Cardiac fibroblast (primary cell): ENCODE measurements around the gene OR12D3.

Experiments
- DNase-seq, 2 donors: peaks; one replicate each; pipeline versions ENCODE4 v3.0.0 to v3.0.0-alpha.2; 2010; ENCODE audit warnings: low read depth in 2 of 2
- H3K4me3 ChIP-seq, 2 donors: replicated peaks in 1 of 2; 1 replicate in 1 of 2; 2 replicates in 1 of 2; pipeline ENCODE4 v1.5.1; 2011; ENCODE audit warnings: low read depth in 2 of 2, low read length in 2 of 2, mild to moderate bottlenecking in 2 of 2, moderate library complexity in 1 of 2
- CTCF ChIP-seq: IDR thresholded peaks from one replicate; pipeline ENCODE4 v1.5.1; 2011; ENCODE audit warnings: low read depth, mild to moderate bottlenecking, low read length, inconsistent platforms

OR12D3 gene, protein sequence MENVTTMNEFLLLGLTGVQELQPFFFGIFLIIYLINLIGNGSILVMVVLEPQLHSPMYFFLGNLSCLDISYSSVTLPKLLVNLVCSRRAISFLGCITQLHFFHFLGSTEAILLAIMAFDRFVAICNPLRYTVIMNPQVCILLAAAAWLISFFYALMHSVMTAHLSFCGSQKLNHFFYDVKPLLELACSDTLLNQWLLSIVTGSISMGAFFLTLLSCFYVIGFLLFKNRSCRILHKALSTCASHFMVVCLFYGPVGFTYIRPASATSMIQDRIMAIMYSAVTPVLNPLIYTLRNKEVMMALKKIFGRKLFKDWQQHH

GRCh38 chr6:29375191-29375590 lies at the start of gene OR12D3:
TSS of gene OR12D3 (minus strand) at chr6:29375291. CDS start at chr6:29375287, 4 bp downstream.
- H3K4me3 ChIP-seq, result no peak within 1 kb of the TSS
- DNase-seq, result no peak
- no peak for TF ChIP-seq CTCF

- no peak overlapping the region for H3K4me3 ChIP-seq
- no peak for TF ChIP-seq CTCF
- DNase-seq, result no peak
Observed at GRCh38 chr6:29424575-29424974, 49.5 kb upstream of the OR12D3 start.

DNA sequence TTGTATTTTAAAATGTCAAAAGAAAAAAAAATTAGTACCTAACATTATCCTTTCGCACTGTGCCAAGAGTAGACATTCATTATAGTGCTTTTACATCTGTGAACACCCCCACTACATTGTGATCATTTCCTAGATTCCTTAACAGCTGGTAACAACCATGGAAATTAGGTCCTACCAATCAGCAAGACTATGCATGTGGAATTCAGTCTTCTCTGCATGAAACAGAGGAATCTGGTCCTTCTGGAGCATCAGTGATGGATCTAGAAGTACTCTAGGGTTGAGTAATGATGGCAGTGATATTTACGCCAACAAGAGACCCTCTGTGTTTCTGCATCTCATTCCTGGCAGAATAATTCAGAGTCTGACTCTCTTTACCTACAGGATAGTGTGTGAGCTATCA lies 49.1 kb upstream of the OR12D3 start:
- H3K4me3 ChIP-seq, result no peak overlapping the region
- TF ChIP-seq CTCF, result no peak
- DNase-seq, result no peak

- DNase-seq, result peak in 1 of 2 donors; percentile 3
- no peak for TF ChIP-seq CTCF
- no peak overlapping the region for H3K4me3 ChIP-seq
Observed at GRCh38 chr6:29419516-29419915, 44.4 kb upstream of the OR12D3 start.

- no peak for TF ChIP-seq CTCF
- DNase-seq, result peak in 1 of 2 donors; percentile 2
- no peak within 1 kb of the TSS for H3K4me3 ChIP-seq
Observed at GRCh38 chr6:29414588-29414987, 39.5 kb upstream of the OR12D3 start, which contains the start of gene OR12D1. TSS of gene OR12D1 (plus strand) at chr6:29414928.

- no peak for TF ChIP-seq CTCF
- no peak for DNase-seq
- H3K4me3 ChIP-seq, result no peak overlapping the region
Observed at GRCh38 chr6:29403801-29404200, 28.7 kb upstream of the OR12D3 start.

DNA sequence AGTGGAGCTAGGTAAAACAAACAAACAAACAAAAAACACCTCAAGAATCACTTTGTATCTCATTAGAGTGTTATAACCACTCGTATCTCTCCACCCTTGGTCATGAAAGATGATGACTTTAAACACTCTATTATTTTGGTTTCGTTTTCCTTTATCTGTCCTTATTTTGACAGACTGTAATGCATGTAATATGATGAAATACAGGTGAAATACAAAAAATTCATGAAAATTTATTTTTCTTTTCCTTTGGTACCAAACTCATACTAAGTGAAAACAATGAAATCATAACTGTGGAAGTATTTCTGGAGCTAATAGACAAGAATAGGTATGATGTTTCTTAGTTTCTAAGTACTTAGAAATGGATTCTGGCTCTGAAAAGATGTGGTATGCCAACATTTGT lies 24.4 kb upstream of the OR12D3 start:
- H3K4me3 ChIP-seq, result no peak overlapping the region
- DNase-seq, result no peak
- no peak for TF ChIP-seq CTCF
